DOHH2 (cell line): ENCODE data around the gene CDO1.
"Not testable (repeated sequence)": the region's sequence is repeated elsewhere in the genome, so short reads cannot be mapped to it uniquely, and the experiment has no call there.

Experiments
- CTCF ChIP-seq: fragments of 200-600 bp; sonication (generic); IDR thresholded peaks from one replicate; pipeline ENCODE4 v1.5.1; 2014; ENCODE audit warnings: antibody characterized with exemption, mild to moderate bottlenecking, low read depth, low read length; ENCODE audit not compliant: poor library complexity, severe bottlenecking
- EZH2phosphoT487 ChIP-seq: fragments of 200-600 bp; sonication (generic); IDR thresholded peaks from 2 replicates; pipeline ENCODE4 v1.6.1; 2017; ENCODE audit warnings: borderline replicate concordance, mild to moderate bottlenecking, antibody characterized with exemption, low read length, moderate library complexity, mixed read lengths

- TF ChIP-seq CTCF, EZH2phosphoT487: not testable (repeated sequence)
Measured at GRCh38 chr5:115824983-115825382, 8.5 kb upstream of the CDO1 start.
